ENCODE measurements around the gene ZNF74.
A peak's percentile ranks its signal among the peaks of the same experiment; 100 is the strongest.
"Not testable (repeated sequence)": the region's sequence is repeated elsewhere in the genome, so short reads cannot be mapped to it uniquely, and the experiment has no call there.

Gene ZNF74

GRCh38 chr22:20406686-20407408 lies 12.9 kb downstream of the ZNF74 start:
- ATAC-seq (replicated peaks; ENCODE audit: extremely low read depth, poor library complexity, severe bottlenecking) (no peak), DNase-seq (ENCODE audit: low spot score in 2 of 2) (no peak)
- H3K27me3 Mint-ChIP-seq = no peaks in the 10 kb centered on the region
- no peak overlapping the region for H3K27ac Mint-ChIP-seq (ENCODE audit: low read depth)
- peaks cover 13% of the 10 kb centered on the region for H3K36me3 Mint-ChIP-seq (ENCODE audit: insufficient read depth)
- H3K4me1 Mint-ChIP-seq = peaks cover 20% of the 10 kb centered on the region
- H3K9me3 Mint-ChIP-seq = peaks cover 6% of the 10 kb centered on the region
- no peak overlapping the region for H3K4me3 Mint-ChIP-seq

- H3K27me3 Mint-ChIP-seq = no peaks in the 10 kb centered on the region
- H3K4me1 Mint-ChIP-seq = peaks cover 18% of the 10 kb centered on the region
- DNase-seq (ENCODE audit: low spot score in 2 of 2) (no peak), ATAC-seq (replicated peaks; ENCODE audit: extremely low read depth, poor library complexity, severe bottlenecking) (no peak)
- H3K27ac Mint-ChIP-seq (ENCODE audit: low read depth) = no peak overlapping the region
- H3K9me3 Mint-ChIP-seq = peaks cover 6% of the 10 kb centered on the region
- peaks cover 13% of the 10 kb centered on the region for H3K36me3 Mint-ChIP-seq (ENCODE audit: insufficient read depth)
- H3K4me3 Mint-ChIP-seq = no peak overlapping the region
Measured at GRCh38 chr22:20407829-20408228, 13.9 kb downstream of the ZNF74 start.

GRCh38 chr22:20408891-20409290 lies 14.9 kb downstream of the ZNF74 start:
- H3K4me1 Mint-ChIP-seq = peaks cover 8% of the 10 kb centered on the region
- peaks cover 13% of the 10 kb centered on the region for H3K36me3 Mint-ChIP-seq (ENCODE audit: insufficient read depth)
- no peaks in the 10 kb centered on the region for H3K27me3 Mint-ChIP-seq
- H3K4me3 Mint-ChIP-seq = no peak overlapping the region
- ATAC-seq (replicated peaks; ENCODE audit: extremely low read depth, poor library complexity, severe bottlenecking) (no peak), DNase-seq (ENCODE audit: low spot score in 2 of 2) (no peak)
- no peaks in the 10 kb centered on the region for H3K9me3 Mint-ChIP-seq
- no peak overlapping the region for H3K27ac Mint-ChIP-seq (ENCODE audit: low read depth)

GRCh38 chr22:20409385-20409784 lies 15.4 kb downstream of the ZNF74 start:
- not testable (repeated sequence) for H3K4me3 Mint-ChIP-seq; H3K27me3 Mint-ChIP-seq; ATAC-seq (replicated peaks; ENCODE audit: extremely low read depth, poor library complexity, severe bottlenecking); H3K4me1 Mint-ChIP-seq; H3K9me3 Mint-ChIP-seq; DNase-seq (ENCODE audit: low spot score in 2 of 2); H3K27ac Mint-ChIP-seq (ENCODE audit: low read depth)
- H3K36me3 Mint-ChIP-seq (ENCODE audit: insufficient read depth) = peaks cover 13% of the 10 kb centered on the region

- H3K4me3 Mint-ChIP-seq = no peak overlapping the region
- no peaks in the 10 kb centered on the region for H3K9me3 Mint-ChIP-seq
- no peaks in the 10 kb centered on the region for H3K4me1 Mint-ChIP-seq
- H3K36me3 Mint-ChIP-seq (ENCODE audit: insufficient read depth) = no peaks in the 10 kb centered on the region
- ATAC-seq (replicated peaks; ENCODE audit: extremely low read depth, poor library complexity, severe bottlenecking) (no peak), DNase-seq (ENCODE audit: low spot score in 2 of 2) (no peak)
- no peak overlapping the region for H3K27ac Mint-ChIP-seq (ENCODE audit: low read depth)
- no peaks in the 10 kb centered on the region for H3K27me3 Mint-ChIP-seq
Measured at GRCh38 chr22:20412474-20413216, 18.7 kb downstream of the ZNF74 start.

- Mint-ChIP-seq H3K9me3 (no peaks in the 10 kb centered on the region), H3K4me1 (no peaks in the 10 kb centered on the region), H3K27ac (ENCODE audit: low read depth) (no peak overlapping the region)
Measured at GRCh38 chr22:20413217-20414058, 19.5 kb downstream of the ZNF74 start.

GRCh38 chr22:20414059-20414440 lies 20.1 kb downstream of the ZNF74 start:
- no peaks in the 10 kb centered on the region for H3K36me3 Mint-ChIP-seq (ENCODE audit: insufficient read depth)
- H3K27ac Mint-ChIP-seq (ENCODE audit: low read depth) = no peak overlapping the region
- ATAC-seq (replicated peaks; ENCODE audit: extremely low read depth, poor library complexity, severe bottlenecking) (no peak), DNase-seq (ENCODE audit: low spot score in 2 of 2) (no peak)
- no peak overlapping the region for H3K4me3 Mint-ChIP-seq
- H3K4me1 Mint-ChIP-seq = no peaks in the 10 kb centered on the region
- no peaks in the 10 kb centered on the region for H3K9me3 Mint-ChIP-seq
- no peaks in the 10 kb centered on the region for H3K27me3 Mint-ChIP-seq

More at GRCh38 chr22:20413217-20414058, 19.5 kb downstream of the ZNF74 start:
- Mint-ChIP-seq H3K4me3 (no peak overlapping the region), H3K27me3 (no peaks in the 10 kb centered on the region), H3K36me3 (ENCODE audit: insufficient read depth) (no peaks in the 10 kb centered on the region)
- no peak for DNase-seq (ENCODE audit: low spot score in 2 of 2)
- ATAC-seq (replicated peaks; ENCODE audit: extremely low read depth, poor library complexity, severe bottlenecking) = no peak

- H3K4me1 Mint-ChIP-seq = no peaks in the 10 kb centered on the region
- no peak for ATAC-seq (replicated peaks; ENCODE audit: extremely low read depth, poor library complexity, severe bottlenecking)
- no peaks in the 10 kb centered on the region for H3K27me3 Mint-ChIP-seq
- H3K4me3 Mint-ChIP-seq = no peak overlapping the region
- DNase-seq (ENCODE audit: low spot score in 2 of 2) = no peak
- H3K27ac Mint-ChIP-seq (ENCODE audit: low read depth) = no peak overlapping the region
- peaks cover 3% of the 10 kb centered on the region for H3K36me3 Mint-ChIP-seq (ENCODE audit: insufficient read depth)
- H3K9me3 Mint-ChIP-seq = no peaks in the 10 kb centered on the region
Measured at GRCh38 chr22:20414450-20414849, 20.5 kb downstream of the ZNF74 start.

- DNase-seq (ENCODE audit: low spot score in 2 of 2); H3K4me3 Mint-ChIP-seq; ATAC-seq (replicated peaks; ENCODE audit: extremely low read depth, poor library complexity, severe bottlenecking); H3K4me1 Mint-ChIP-seq; H3K27me3 Mint-ChIP-seq; H3K36me3 Mint-ChIP-seq (ENCODE audit: insufficient read depth); H3K9me3 Mint-ChIP-seq; H3K27ac Mint-ChIP-seq (ENCODE audit: low read depth): not testable (repeated sequence)
Measured at GRCh38 chr22:20415241-20415640, 21.3 kb downstream of the ZNF74 start.

GRCh38 chr22:20415699-20416098 lies 21.7 kb downstream of the ZNF74 start:
- H3K4me1 Mint-ChIP-seq; H3K27ac Mint-ChIP-seq (ENCODE audit: low read depth); H3K9me3 Mint-ChIP-seq; H3K36me3 Mint-ChIP-seq (ENCODE audit: insufficient read depth); DNase-seq (ENCODE audit: low spot score in 2 of 2); H3K27me3 Mint-ChIP-seq; H3K4me3 Mint-ChIP-seq; ATAC-seq (replicated peaks; ENCODE audit: extremely low read depth, poor library complexity, severe bottlenecking): not testable (repeated sequence)

GRCh38 chr22:20418211-20418788 lies 24.3 kb downstream of the ZNF74 start:
- Mint-ChIP-seq H3K4me3 (peak overlapping the region; percentile 36), H3K4me1 (no peaks in the 10 kb centered on the region)
- peak; percentile 45 to 61 for DNase-seq (ENCODE audit: low spot score in 2 of 2)

GRCh38 chr22:20419664-20419951 lies 25.7 kb downstream of the ZNF74 start:
- Mint-ChIP-seq H3K27ac (ENCODE audit: low read depth) (no peak overlapping the region), H3K9me3 (no peaks in the 10 kb centered on the region), H3K27me3 (no peaks in the 10 kb centered on the region), H3K4me1 (no peaks in the 10 kb centered on the region), H3K4me3 (no peak overlapping the region), H3K36me3 (ENCODE audit: insufficient read depth) (peaks cover 3% of the 10 kb centered on the region)
- DNase-seq (ENCODE audit: low spot score in 2 of 2) (no peak), ATAC-seq (replicated peaks; ENCODE audit: extremely low read depth, poor library complexity, severe bottlenecking) (no peak)

More at GRCh38 chr22:20418211-20418788, 24.3 kb downstream of the ZNF74 start:
- peak; percentile 69 for ATAC-seq (replicated peaks; ENCODE audit: extremely low read depth, poor library complexity, severe bottlenecking)
- Mint-ChIP-seq H3K27ac (ENCODE audit: low read depth) (no peak overlapping the region), H3K27me3 (no peaks in the 10 kb centered on the region), H3K9me3 (no peaks in the 10 kb centered on the region), H3K36me3 (ENCODE audit: insufficient read depth) (peaks cover 3% of the 10 kb centered on the region)

Measured in central memory CD8-positive, alpha-beta T cell (primary cell).